OCI-LY1 (cell line): Measurements from ENCODE around the gene GIT2.

Source experiments
- EZH2 ChIP-seq: fragments of 200-600 bp; sonication (generic), shearing (Covaris generic); IDR thresholded peaks from 2 replicates; pipeline ENCODE4 v1.8.0; 2017; ENCODE audit warnings: borderline replicate concordance, mixed run types, mild to moderate bottlenecking, antibody characterized with exemption, low read length, moderate library complexity, mixed read lengths
- TF ChIP-seq, protein P1 (sequence below): fragments of 200-600 bp; sonication (generic), shearing (Covaris generic); IDR thresholded peaks from 2 replicates; pipeline ENCODE4 v1.5.1; 2017; ENCODE audit warnings: mild to moderate bottlenecking, antibody characterized with exemption, low read length, moderate library complexity, mixed read lengths

DNA sequence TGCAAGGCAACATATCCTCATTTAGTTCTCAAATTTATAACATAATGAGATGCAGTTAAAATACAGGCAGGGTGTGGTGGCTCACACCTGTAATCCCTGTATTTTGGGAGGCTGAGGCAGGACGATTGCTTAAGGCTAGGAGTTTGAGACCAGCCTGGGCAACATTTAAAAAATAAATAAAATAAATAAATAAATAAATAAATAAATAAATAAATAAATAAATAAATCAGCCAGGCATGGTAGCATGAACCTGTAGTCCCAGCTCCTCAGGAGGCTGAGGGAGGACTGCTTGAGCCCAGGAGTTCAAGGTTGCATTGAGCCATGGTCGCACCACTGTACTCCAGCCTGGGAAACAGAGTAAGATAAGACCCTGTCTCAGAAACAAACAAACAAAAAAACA lies 56.7 kb downstream of the GIT2 start:
- TF ChIP-seq, protein P1, sequence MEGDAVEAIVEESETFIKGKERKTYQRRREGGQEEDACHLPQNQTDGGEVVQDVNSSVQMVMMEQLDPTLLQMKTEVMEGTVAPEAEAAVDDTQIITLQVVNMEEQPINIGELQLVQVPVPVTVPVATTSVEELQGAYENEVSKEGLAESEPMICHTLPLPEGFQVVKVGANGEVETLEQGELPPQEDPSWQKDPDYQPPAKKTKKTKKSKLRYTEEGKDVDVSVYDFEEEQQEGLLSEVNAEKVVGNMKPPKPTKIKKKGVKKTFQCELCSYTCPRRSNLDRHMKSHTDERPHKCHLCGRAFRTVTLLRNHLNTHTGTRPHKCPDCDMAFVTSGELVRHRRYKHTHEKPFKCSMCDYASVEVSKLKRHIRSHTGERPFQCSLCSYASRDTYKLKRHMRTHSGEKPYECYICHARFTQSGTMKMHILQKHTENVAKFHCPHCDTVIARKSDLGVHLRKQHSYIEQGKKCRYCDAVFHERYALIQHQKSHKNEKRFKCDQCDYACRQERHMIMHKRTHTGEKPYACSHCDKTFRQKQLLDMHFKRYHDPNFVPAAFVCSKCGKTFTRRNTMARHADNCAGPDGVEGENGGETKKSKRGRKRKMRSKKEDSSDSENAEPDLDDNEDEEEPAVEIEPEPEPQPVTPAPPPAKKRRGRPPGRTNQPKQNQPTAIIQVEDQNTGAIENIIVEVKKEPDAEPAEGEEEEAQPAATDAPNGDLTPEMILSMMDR: no peak
- no peak for TF ChIP-seq EZH2
